DND-41 (cell line): ENCODE data around the gene DLG2.

Experiments
- ATAC-seq: fragments of 200-7000 bp; cut with Tn5 transposase; 3 replicates; pipeline ENCODE4 v1.9.1; 2021; ENCODE audit warnings: low read depth; ENCODE audit not compliant: insufficient read depth
- DNase-seq: peaks from one replicate; pipeline ENCODE4 v3.0.0-alpha.2; 2020
- H2AFZ ChIP-seq: 2 replicates; pipeline ENCODE4 v1.6.0; 2012; ENCODE audit warnings: low read depth, low read length
- H3K27ac ChIP-seq: 2 replicates; pipeline ENCODE4 v1.5.1; 2012; ENCODE audit warnings: low read length, inconsistent platforms
- H3K27me3 ChIP-seq: fragments of 200-600 bp; sonication (generic); 2 replicates; pipeline ENCODE4 v1.6.0; 2012; ENCODE audit warnings: low read length, mild to moderate bottlenecking, inconsistent platforms; ENCODE audit not compliant: insufficient read depth, poor library complexity
- H3K36me3 ChIP-seq: 2 replicates; pipeline ENCODE4 v1.5.1; 2012; ENCODE audit warnings: low read length, inconsistent platforms; ENCODE audit not compliant: insufficient read depth
- H3K4me1 ChIP-seq: 2 replicates; pipeline ENCODE4 v1.5.1; 2012; ENCODE audit warnings: mild to moderate bottlenecking, low read length; ENCODE audit not compliant: insufficient read depth
- H3K4me2 ChIP-seq: 2 replicates; pipeline ENCODE4 v1.6.0; 2012; ENCODE audit warnings: mild to moderate bottlenecking, moderate library complexity, low read length, inconsistent platforms; ENCODE audit not compliant: insufficient read depth
- H3K4me3 ChIP-seq, 2 experiments: fragments of 200-600 bp in 1 of 2; shearing (Covaris generic) in 1 of 2; 2 replicates each; pipeline ENCODE4 v1.5.1; 2012 to 2016; ENCODE audit warnings: inconsistent platforms in 2 of 2, low read length in 2 of 2, mild to moderate bottlenecking in 2 of 2, low read depth in 1 of 2, moderate library complexity in 1 of 2
- H3K79me2 ChIP-seq: 2 replicates; pipeline ENCODE4 v1.6.0; 2012; ENCODE audit warnings: low read length, inconsistent platforms; ENCODE audit not compliant: insufficient read depth
- H3K9ac ChIP-seq: 2 replicates; pipeline ENCODE4 v1.6.0; 2012; ENCODE audit warnings: low read depth, mild to moderate bottlenecking, inconsistent platforms, low read length, moderate library complexity
- H3K9me3 ChIP-seq: 2 replicates; pipeline ENCODE4 v1.5.1; 2012; ENCODE audit warnings: low read length, moderate library complexity, mild to moderate bottlenecking, inconsistent platforms; ENCODE audit not compliant: insufficient read depth, severe bottlenecking
- H4K20me1 ChIP-seq: 2 replicates; pipeline ENCODE4 v1.6.0; 2012; ENCODE audit warnings: low read length; ENCODE audit not compliant: insufficient read depth
- EZH2 ChIP-seq: IDR thresholded peaks from 3 replicates; pipeline ENCODE4 v1.6.1; 2012; ENCODE audit warnings: borderline replicate concordance, low read depth, mild to moderate bottlenecking, moderate library complexity, low read length, inconsistent platforms; ENCODE audit not compliant: severe bottlenecking
- TF ChIP-seq, protein P1 (sequence below): IDR thresholded peaks from 2 replicates; pipeline ENCODE4 v1.5.1; 2012; ENCODE audit warnings: borderline replicate concordance, low read length, moderate library complexity, mild to moderate bottlenecking; ENCODE audit not compliant: poor library complexity, severe bottlenecking; ENCODE audit errors: extremely low read depth

Gene DLG2

DNA sequence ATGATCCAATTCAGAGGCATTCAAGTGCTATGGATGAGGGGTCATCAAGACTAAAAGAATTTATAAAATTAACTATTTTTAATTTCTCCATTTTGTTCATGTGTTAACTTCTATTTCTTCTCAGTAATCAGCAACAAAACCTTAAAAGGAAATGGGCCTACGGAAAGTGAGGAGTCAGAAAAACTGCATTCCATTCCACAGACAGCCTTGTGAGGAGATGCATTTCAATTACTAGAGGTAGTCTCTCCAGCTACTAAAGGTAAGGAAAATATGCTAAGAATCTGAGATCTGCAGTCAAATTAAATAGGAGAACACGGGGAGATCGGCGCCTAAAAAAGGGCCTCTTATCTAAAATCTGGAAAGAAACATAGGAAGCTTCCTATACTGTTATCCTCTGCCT is 661.7 kb downstream of the DLG2 start:
- H2AFZ ChIP-seq: no peak overlapping the region
- no peak overlapping the region for H3K4me2 ChIP-seq
- no peak overlapping the region for H3K9ac ChIP-seq
- H4K20me1 ChIP-seq: no peaks in the 10 kb centered on the region
- DNase-seq (no peak), ATAC-seq (no peak)
- no peaks in the 10 kb centered on the region for H3K36me3 ChIP-seq
- no peaks in the 10 kb centered on the region for H3K9me3 ChIP-seq
- no peak overlapping the region for H3K27ac ChIP-seq
- no peaks in the 10 kb centered on the region for H3K4me1 ChIP-seq
- no peak overlapping the region for H3K4me3 ChIP-seq
- H3K27me3 ChIP-seq: no peaks in the 10 kb centered on the region
- H3K79me2 ChIP-seq: no peaks in the 10 kb centered on the region
- TF ChIP-seq, protein P1, sequence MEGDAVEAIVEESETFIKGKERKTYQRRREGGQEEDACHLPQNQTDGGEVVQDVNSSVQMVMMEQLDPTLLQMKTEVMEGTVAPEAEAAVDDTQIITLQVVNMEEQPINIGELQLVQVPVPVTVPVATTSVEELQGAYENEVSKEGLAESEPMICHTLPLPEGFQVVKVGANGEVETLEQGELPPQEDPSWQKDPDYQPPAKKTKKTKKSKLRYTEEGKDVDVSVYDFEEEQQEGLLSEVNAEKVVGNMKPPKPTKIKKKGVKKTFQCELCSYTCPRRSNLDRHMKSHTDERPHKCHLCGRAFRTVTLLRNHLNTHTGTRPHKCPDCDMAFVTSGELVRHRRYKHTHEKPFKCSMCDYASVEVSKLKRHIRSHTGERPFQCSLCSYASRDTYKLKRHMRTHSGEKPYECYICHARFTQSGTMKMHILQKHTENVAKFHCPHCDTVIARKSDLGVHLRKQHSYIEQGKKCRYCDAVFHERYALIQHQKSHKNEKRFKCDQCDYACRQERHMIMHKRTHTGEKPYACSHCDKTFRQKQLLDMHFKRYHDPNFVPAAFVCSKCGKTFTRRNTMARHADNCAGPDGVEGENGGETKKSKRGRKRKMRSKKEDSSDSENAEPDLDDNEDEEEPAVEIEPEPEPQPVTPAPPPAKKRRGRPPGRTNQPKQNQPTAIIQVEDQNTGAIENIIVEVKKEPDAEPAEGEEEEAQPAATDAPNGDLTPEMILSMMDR: no peak
- no peak for TF ChIP-seq EZH2

DNA sequence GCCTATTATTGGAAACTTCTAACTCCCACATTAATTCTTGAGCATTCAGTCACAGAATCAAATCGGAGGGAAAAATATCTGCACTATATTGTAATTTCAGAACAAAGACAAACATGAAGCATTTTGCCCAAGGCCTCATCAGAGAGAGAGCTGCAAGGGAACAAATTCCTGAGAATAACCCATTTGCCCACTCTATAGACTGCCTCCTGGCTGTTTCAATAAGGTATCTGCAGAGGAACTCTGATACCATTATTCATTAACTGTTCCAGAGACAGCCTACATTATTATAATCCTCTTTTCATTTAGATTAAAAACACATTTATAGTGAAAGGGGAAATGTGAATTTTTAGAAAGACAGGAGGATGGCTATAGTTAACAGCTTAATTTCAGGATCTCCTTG is 663.9 kb downstream of the DLG2 start:
- TF ChIP-seq, protein P1: no peak
- no peak for TF ChIP-seq EZH2
- H3K27me3 ChIP-seq: no peaks in the 10 kb centered on the region
- H3K27ac ChIP-seq: no peak overlapping the region
- H3K4me1 ChIP-seq: no peaks in the 10 kb centered on the region
- H4K20me1 ChIP-seq: no peaks in the 10 kb centered on the region
- no peaks in the 10 kb centered on the region for H3K9me3 ChIP-seq
- no peaks in the 10 kb centered on the region for H3K36me3 ChIP-seq
- DNase-seq (no peak), ATAC-seq (no peak)
- H3K79me2 ChIP-seq: no peaks in the 10 kb centered on the region
- H3K9ac ChIP-seq: no peak overlapping the region
- no peak overlapping the region for H2AFZ ChIP-seq
- H3K4me3 ChIP-seq: no peak overlapping the region
- no peak overlapping the region for H3K4me2 ChIP-seq

DNA sequence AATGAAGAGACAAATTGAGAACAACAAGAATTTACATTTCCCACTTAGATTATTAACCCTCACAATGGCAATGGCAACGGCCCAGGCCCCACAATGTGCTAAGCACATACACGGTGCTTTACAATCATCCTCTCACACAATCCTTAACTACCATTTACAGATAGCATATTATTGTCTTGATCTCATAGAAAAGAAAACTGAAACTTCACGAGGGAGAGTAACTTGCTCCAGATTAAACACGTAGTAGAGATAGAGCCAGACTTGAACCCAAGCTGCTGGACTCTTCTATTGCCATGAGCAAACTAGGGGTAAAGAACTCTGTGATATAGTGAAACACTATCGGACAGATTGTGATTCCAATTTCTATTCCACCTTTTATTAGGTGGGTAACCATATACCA is 665.1 kb downstream of the DLG2 start:
- Histone ChIP-seq H3K9ac (no peak overlapping the region), H3K27me3 (no peaks in the 10 kb centered on the region), H4K20me1 (no peaks in the 10 kb centered on the region), H3K27ac (no peak overlapping the region), H3K4me1 (no peaks in the 10 kb centered on the region), H3K4me2 (no peak overlapping the region), H3K9me3 (no peaks in the 10 kb centered on the region), H3K79me2 (no peaks in the 10 kb centered on the region), H3K36me3 (no peaks in the 10 kb centered on the region), H2AFZ (no peak overlapping the region), H3K4me3 (no peak overlapping the region)
- DNase-seq: no peak
- no peak for ATAC-seq
- TF ChIP-seq, protein P1: no peak
- TF ChIP-seq EZH2: no peak

GRCh38 chr11:84958295-84958694 is 668.8 kb downstream of the DLG2 start:
- Histone ChIP-seq H3K27ac (no peak overlapping the region), H3K4me2 (no peak overlapping the region), H3K9ac (no peak overlapping the region), H3K9me3 (no peaks in the 10 kb centered on the region), H3K27me3 (no peaks in the 10 kb centered on the region), H3K36me3 (no peaks in the 10 kb centered on the region), H2AFZ (no peak overlapping the region), H3K4me1 (no peaks in the 10 kb centered on the region), H3K79me2 (no peaks in the 10 kb centered on the region), H3K4me3 (no peak overlapping the region), H4K20me1 (no peaks in the 10 kb centered on the region)
- DNase-seq (no peak), ATAC-seq (no peak)
- TF ChIP-seq EZH2: no peak
- TF ChIP-seq, protein P1: no peak
